ENCODE data around the gene CFAP410. TPM values are rescaled to one million over a fixed set of nuclear protein-coding genes. Genes with fewer than 3 reads are reported as not detected.

CFAP410 gene
- total RNA-seq, 2 donors from 2014 or later = 33.1 to 35.7 TPM

GRCh38 chr21:44301141-44301540, 38.0 kb downstream of the CFAP410 start:
- Mint-ChIP-seq H3K4me3 (peak overlapping the region; percentile 67), H3K27ac (no peak overlapping the region), H3K4me1 (peaks cover 25% of the 10 kb centered on the region), H3K9me3 (no peaks in the 10 kb centered on the region), H3K27me3 (ENCODE audit: insufficient read depth) (peaks cover 2% of the 10 kb centered on the region), H3K36me3 (ENCODE audit: low read depth) (peaks cover 1% of the 10 kb centered on the region)
- no peaks in the 10 kb centered on the region for H3K9me3 ChIP-seq (ENCODE audit: control insufficient read depth, low read length)
- H3K4me3 ChIP-seq (ENCODE audit: low read length) = peak overlapping the region; percentile 89
- no peak overlapping the region for H3K27ac ChIP-seq (ENCODE audit: low read depth, low read length)
- H3K9ac ChIP-seq (ENCODE audit: extremely low read depth, low read length, poor library complexity, severe bottlenecking) = peak overlapping the region; percentile 53
- DNase-seq = no peak
- TF ChIP-seq, protein P1, sequence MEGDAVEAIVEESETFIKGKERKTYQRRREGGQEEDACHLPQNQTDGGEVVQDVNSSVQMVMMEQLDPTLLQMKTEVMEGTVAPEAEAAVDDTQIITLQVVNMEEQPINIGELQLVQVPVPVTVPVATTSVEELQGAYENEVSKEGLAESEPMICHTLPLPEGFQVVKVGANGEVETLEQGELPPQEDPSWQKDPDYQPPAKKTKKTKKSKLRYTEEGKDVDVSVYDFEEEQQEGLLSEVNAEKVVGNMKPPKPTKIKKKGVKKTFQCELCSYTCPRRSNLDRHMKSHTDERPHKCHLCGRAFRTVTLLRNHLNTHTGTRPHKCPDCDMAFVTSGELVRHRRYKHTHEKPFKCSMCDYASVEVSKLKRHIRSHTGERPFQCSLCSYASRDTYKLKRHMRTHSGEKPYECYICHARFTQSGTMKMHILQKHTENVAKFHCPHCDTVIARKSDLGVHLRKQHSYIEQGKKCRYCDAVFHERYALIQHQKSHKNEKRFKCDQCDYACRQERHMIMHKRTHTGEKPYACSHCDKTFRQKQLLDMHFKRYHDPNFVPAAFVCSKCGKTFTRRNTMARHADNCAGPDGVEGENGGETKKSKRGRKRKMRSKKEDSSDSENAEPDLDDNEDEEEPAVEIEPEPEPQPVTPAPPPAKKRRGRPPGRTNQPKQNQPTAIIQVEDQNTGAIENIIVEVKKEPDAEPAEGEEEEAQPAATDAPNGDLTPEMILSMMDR (conservative IDR thresholded peaks at IDR 0.05) = no peak
- H3K36me3 ChIP-seq (ENCODE audit: control insufficient read depth, insufficient read depth, low read length) = peaks cover 5% of the 10 kb centered on the region
- peaks cover 13% of the 10 kb centered on the region for H3K4me1 ChIP-seq (ENCODE audit: control insufficient read depth, insufficient read depth, low read length)
- 88 to 91% methylated on average over 10 to 13 of the region's 13 CpGs for WGBS, 2 experiments (ENCODE audit: insufficient coverage in 1 of 2, insufficient read length in 1 of 2)
- no peaks in the 10 kb centered on the region for H3K27me3 ChIP-seq (ENCODE audit: control insufficient read depth, insufficient read depth, low read length, poor library complexity, severe bottlenecking)

DNA sequence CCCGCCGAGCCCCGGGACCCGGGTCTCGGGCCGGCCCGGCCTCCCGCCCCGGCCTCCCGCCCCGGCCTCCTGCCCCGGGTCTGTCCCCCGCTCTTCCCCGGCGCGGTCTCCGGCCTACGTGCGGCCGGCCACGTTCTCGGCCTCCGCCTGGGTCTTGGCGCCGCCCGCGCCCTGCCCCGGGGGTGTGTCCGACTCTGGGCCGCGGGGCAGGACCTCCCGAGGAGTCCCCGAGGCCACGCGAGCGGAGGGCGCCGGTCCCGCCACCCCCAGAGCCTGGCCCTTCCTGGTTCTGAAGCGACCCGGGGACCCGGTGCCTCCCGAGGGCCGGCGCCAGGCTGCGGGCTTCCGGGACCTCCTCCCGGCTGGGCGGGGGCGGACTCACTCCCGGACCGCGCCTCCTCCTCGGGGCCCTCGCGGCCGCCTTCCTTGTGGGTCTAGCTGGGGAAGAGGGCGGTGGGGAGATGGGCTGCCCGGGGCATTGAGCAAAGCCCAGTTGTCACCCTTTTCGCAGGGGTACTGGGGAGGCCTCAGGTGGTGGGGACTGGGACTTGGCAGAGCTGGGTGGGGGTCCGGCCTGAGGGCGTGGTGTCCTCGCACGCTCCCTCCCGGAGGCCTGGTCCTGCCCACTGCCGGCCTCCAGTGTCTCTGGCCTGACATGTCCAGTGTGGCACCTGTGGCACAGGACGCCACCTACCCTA, 38.8 kb downstream of the CFAP410 start:
- Histone ChIP-seq H3K9me3 (ENCODE audit: control insufficient read depth, low read length) (no peaks in the 10 kb centered on the region), H3K27me3 (ENCODE audit: control insufficient read depth, insufficient read depth, low read length, poor library complexity, severe bottlenecking) (no peaks in the 10 kb centered on the region), H3K36me3 (ENCODE audit: control insufficient read depth, insufficient read depth, low read length) (no peaks in the 10 kb centered on the region), H3K4me3 (ENCODE audit: low read length) (peak overlapping the region; percentile 89), H3K27ac (ENCODE audit: low read depth, low read length) (no peak overlapping the region), H3K9ac (ENCODE audit: extremely low read depth, low read length, poor library complexity, severe bottlenecking) (peak overlapping the region; percentile 53), H3K4me1 (ENCODE audit: control insufficient read depth, insufficient read depth, low read length) (peaks cover 13% of the 10 kb centered on the region)
- TF ChIP-seq, protein P1 (conservative IDR thresholded peaks at IDR 0.05) = no peak
- 3 to 6% methylated on average over 28 to 67 of the region's 67 CpGs for WGBS, 2 experiments (ENCODE audit: insufficient coverage in 1 of 2, insufficient read length in 1 of 2)
- H3K9me3 Mint-ChIP-seq = no peaks in the 10 kb centered on the region
- DNase-seq = peak; percentile 82
- H3K27me3 Mint-ChIP-seq (ENCODE audit: insufficient read depth) = peaks cover 2% of the 10 kb centered on the region
- no peak overlapping the region for H3K27ac Mint-ChIP-seq
- H3K4me3 Mint-ChIP-seq = peak overlapping the region; percentile 67
- peaks cover 1% of the 10 kb centered on the region for H3K36me3 Mint-ChIP-seq (ENCODE audit: low read depth)
- H3K4me1 Mint-ChIP-seq = peaks cover 25% of the 10 kb centered on the region

DNA sequence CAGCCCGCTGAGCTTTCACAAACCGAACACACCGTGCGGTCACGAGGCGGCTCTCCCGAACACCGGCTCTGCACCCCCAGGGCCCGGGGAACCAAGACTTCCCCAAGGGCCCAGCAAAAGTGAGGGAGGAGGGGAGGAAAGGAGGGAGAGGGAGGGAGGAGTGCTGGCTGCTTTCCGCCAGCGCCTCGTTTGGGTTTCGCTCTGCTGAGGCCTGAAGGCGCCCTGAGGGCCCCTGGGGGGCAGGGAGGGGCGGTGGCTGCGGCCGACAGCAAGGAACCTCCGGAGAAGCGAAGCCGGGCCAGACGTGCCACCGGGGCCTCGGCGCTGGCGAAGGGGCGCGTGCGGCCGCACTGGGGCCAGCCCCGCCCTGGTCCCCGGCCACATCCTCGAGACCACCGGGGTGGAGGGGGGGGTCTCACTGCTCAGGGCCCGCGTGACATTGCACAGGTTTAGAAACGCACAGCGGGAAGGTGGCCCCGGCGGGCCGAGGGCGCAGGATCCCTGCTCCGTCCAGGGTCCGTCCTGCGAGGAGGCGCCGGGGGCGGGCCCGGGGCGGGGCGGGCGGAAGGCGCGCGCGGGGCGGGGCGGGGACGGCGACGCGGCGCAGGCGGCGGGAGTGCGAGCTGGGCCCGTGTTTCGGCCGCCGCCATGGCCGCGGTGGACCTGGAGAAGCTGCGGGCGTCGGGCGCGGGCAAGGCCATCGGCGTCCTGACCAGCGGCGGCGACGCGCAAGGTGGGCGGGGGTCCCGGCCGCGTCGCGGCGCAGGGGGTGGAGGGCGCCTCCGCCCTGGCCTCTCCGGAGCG, 39.5 kb downstream of the CFAP410 start, which contains the start of gene PFKL:
TSS of gene PFKL (plus strand) at position 596 of the 804 bp plus-strand sequence. CDS start at position 649, 53 bp downstream.
- H3K36me3 Mint-ChIP-seq (ENCODE audit: low read depth) = no peaks in the 10 kb centered on the region
- H3K4me3 Mint-ChIP-seq = peak within 1 kb of the TSS; percentile 67
- TF ChIP-seq, protein P1 (conservative IDR thresholded peaks at IDR 0.05) = no peak
- peak; percentile 84 for DNase-seq
- 0 to 2% methylated on average over 16 to 94 of the region's 94 CpGs for WGBS, 2 experiments (ENCODE audit: insufficient coverage in 1 of 2, insufficient read length in 1 of 2)
- Histone ChIP-seq H3K9me3 (ENCODE audit: control insufficient read depth, low read length) (no peaks in the 10 kb centered on the region), H3K36me3 (ENCODE audit: control insufficient read depth, insufficient read depth, low read length) (no peaks in the 10 kb centered on the region), H3K27ac (ENCODE audit: low read depth, low read length) (no peak within 1 kb of the TSS), H3K4me3 (ENCODE audit: low read length) (peak within 1 kb of the TSS; percentile 89), H3K9ac (ENCODE audit: extremely low read depth, low read length, poor library complexity, severe bottlenecking) (peak within 1 kb of the TSS; percentile 61), H3K4me1 (ENCODE audit: control insufficient read depth, insufficient read depth, low read length) (peaks cover 13% of the 10 kb centered on the region), H3K27me3 (ENCODE audit: control insufficient read depth, insufficient read depth, low read length, poor library complexity, severe bottlenecking) (no peaks in the 10 kb centered on the region)
- peaks cover 20% of the 10 kb centered on the region for H3K4me1 Mint-ChIP-seq
- H3K27me3 Mint-ChIP-seq (ENCODE audit: insufficient read depth) = peaks cover 2% of the 10 kb centered on the region
- H3K9me3 Mint-ChIP-seq = no peaks in the 10 kb centered on the region
- peak within 1 kb of the TSS; percentile 79 for H3K27ac Mint-ChIP-seq
